PC-9 (cell line): ENCODE results near the gene EAF2. TPM values are rescaled to one million over a fixed set of nuclear protein-coding genes. Genes with fewer than 3 reads are reported as not detected.

Experiments
- BruUV-seq: library from RNA; stranded (reverse); fragments of 400-500 nt; replicated peaks from 2 replicates; lab custom pipeline; 2021; lab: Mats Ljungman, UMichigan
- CTCF ChIA-PET: fragments of 300-600 bp; sonication (Branson Sonifier 250); formaldehyde crosslinking; loops from one replicate; lab custom pipeline; 2022; ENCODE audit warnings: antibody characterized with exemption; lab: Charles Lee
- POLR2A ChIA-PET: fragments of 300-600 bp; sonication (Branson Sonifier 250); formaldehyde crosslinking; loops from one replicate; lab custom pipeline; 2022; ENCODE audit warnings: antibody characterized with exemption; ENCODE audit not compliant: unreplicated experiment; lab: Charles Lee
- DNase-seq, 2 experiments: peaks; one replicate each; pipeline versions ENCODE4 v3.0.0 to v3.0.0-alpha.2; 2015 to 2022; ENCODE audit warnings: mixed read lengths in 1 of 2
- H2AFZ ChIP-seq: fragments of 200-600 bp; sonication (generic); 2 replicates; pipeline ENCODE4 v1.8.1; 2017; ENCODE audit warnings: antibody characterized with exemption
- H3F3A ChIP-seq: fragments of 200-600 bp; sonication (generic); 2 replicates; pipeline ENCODE4 v1.8.1; 2017; ENCODE audit warnings: antibody characterized with exemption, mild to moderate bottlenecking, low read depth; ENCODE audit not compliant: insufficient read depth
- H3K27ac ChIP-seq: fragments of 200-600 bp; sonication (generic); 2 replicates; pipeline ENCODE4 v1.6.1; 2016; ENCODE audit warnings: mixed run types
- H3K27me3 ChIP-seq: fragments of 200-600 bp; sonication (generic); 2 replicates; pipeline ENCODE4 v1.6.1; 2016; ENCODE audit warnings: low read depth, mixed run types; ENCODE audit not compliant: insufficient read depth
- H3K36me3 ChIP-seq: fragments of 200-600 bp; sonication (generic); 2 replicates; pipeline ENCODE4 v1.6.1; 2016; ENCODE audit warnings: low read depth, mixed run types
- H3K4me1 ChIP-seq: fragments of 200-600 bp; sonication (generic); replicated peaks from 2 replicates; pipeline ENCODE4 v1.6.1; 2016; ENCODE audit warnings: mixed run types; ENCODE audit not compliant: insufficient read depth
- H3K4me2 ChIP-seq: fragments of 200-600 bp; sonication (generic); 2 replicates; pipeline ENCODE4 v1.6.1; 2017; ENCODE audit warnings: mixed run types
- H3K4me3 ChIP-seq: fragments of 200-600 bp; sonication (generic); 2 replicates; pipeline ENCODE4 v1.6.1; 2016; ENCODE audit warnings: mixed run types
- H3K79me2 ChIP-seq: fragments of 200-600 bp; sonication (generic); 2 replicates; pipeline ENCODE4 v1.6.1; 2017; ENCODE audit warnings: low read depth, mixed run types
- H3K9me2 ChIP-seq: fragments of 200-600 bp; sonication (generic); 2 replicates; pipeline ENCODE4 v1.8.1; 2017; ENCODE audit warnings: mild to moderate bottlenecking; ENCODE audit not compliant: insufficient read depth
- H3K9me3 ChIP-seq: fragments of 200-600 bp; sonication (generic); 2 replicates; pipeline ENCODE4 v1.8.1; 2016; ENCODE audit warnings: low read depth; ENCODE audit not compliant: insufficient read depth
- H4K20me1 ChIP-seq: fragments of 200-600 bp; sonication (generic); 2 replicates; pipeline ENCODE4 v1.8.1; 2017; ENCODE audit not compliant: insufficient read depth
- CTCF ChIP-seq: fragments of 200-600 bp; sonication (generic); conservative IDR thresholded peaks from 2 replicates; pipeline ENCODE4 v1.6.1; 2017; ENCODE audit warnings: mixed run types, antibody characterized with exemption, mild to moderate bottlenecking, moderate library complexity
- EZH2 ChIP-seq: fragments of 200-600 bp; sonication (generic); IDR thresholded peaks from 2 replicates; pipeline ENCODE4 v1.8.0; 2017; ENCODE audit warnings: antibody characterized with exemption, low read depth
- intact Hi-C: fragments of 100-400 bp; cut with micrococcal nuclease; formaldehyde crosslinking; loops from one replicate; pipeline ENCODE4 v1.10.0; 2022; ENCODE audit not compliant: unreplicated experiment
- total RNA-seq: library from RNA; stranded (reverse); gene quantifications from 2 replicates; pipeline ENCODE4 v1.2.3, GENCODE V29; 2021

The EAF2 gene
- total RNA-seq, 1 experiment from 2014 or later = 2.0 TPM

- H2AFZ ChIP-seq = peak overlapping the region; percentile 99; the same call in 1 of the 2 replicates
- H4K20me1 ChIP-seq = no peaks in the 10 kb centered on the region; the same call in 1 of the 2 replicates
- peak overlapping the region; percentile 95 for H3K4me2 ChIP-seq
- H3K27ac ChIP-seq = no peak overlapping the region
- CTCF ChIA-PET = no interaction called here
- intact Hi-C loops = loop anchor here (10.0 kb wide), 1 partner anchor 529 kb away; no protein-coding TSS in a partner anchor
- H3K4me3 ChIP-seq = peak overlapping the region; percentile 94; the same call in 1 of the 2 replicates
- H3K4me1 ChIP-seq = peaks cover 11% of the 10 kb centered on the region; the same call in 1 of the 2 replicates
- H3K79me2 ChIP-seq = peaks cover 20% of the 10 kb centered on the region
- TSS peak; percentile 60 for BruUV-seq
- H3K27me3 ChIP-seq = no peaks in the 10 kb centered on the region
- H3K9me2 ChIP-seq = no peaks in the 10 kb centered on the region
- no peak for DNase-seq
- TF ChIP-seq CTCF = no peak
- TF ChIP-seq EZH2 = no peak
- POLR2A ChIA-PET = interaction anchor here (0.7 kb wide), 1 partner anchor 129 kb away, joined by 12 read pairs; no protein-coding TSS in a partner anchor
- no peaks in the 10 kb centered on the region for H3K9me3 ChIP-seq
- H3F3A ChIP-seq = no peaks in the 10 kb centered on the region
- H3K36me3 ChIP-seq = 0 out of 2 replicates have a peak, but pooled peaks cover 10% of the 10 kb centered on the region
These were observed 1.1 kb downstream of the EAF2 start for GRCh38 chr3:121836064-121836463.

- peaks cover 11% of the 10 kb centered on the region; the same call in 1 of the 2 replicates for H3K4me1 ChIP-seq
- H2AFZ ChIP-seq = no peak overlapping the region
- no peak overlapping the region for H3K4me3 ChIP-seq
- no peaks in the 10 kb centered on the region for H3F3A ChIP-seq
- H3K9me3 ChIP-seq = no peaks in the 10 kb centered on the region
- intact Hi-C loops = loop anchor here (10.0 kb wide), 1 partner anchor 528 kb away; no protein-coding TSS in a partner anchor
- H3K79me2 ChIP-seq = peaks cover 20% of the 10 kb centered on the region
- H4K20me1 ChIP-seq = no peaks in the 10 kb centered on the region; the same call in 1 of the 2 replicates
- no peak overlapping the region for H3K27ac ChIP-seq
- TF ChIP-seq EZH2 = no peak
- no peak for TF ChIP-seq CTCF
- ChIA-PET POLR2A (interaction anchor here (0.7 kb wide), 1 partner anchor 128 kb away, joined by 12 read pairs; no protein-coding TSS in a partner anchor), CTCF (no interaction called here)
- no TSS peak for BruUV-seq
- no peaks in the 10 kb centered on the region for H3K27me3 ChIP-seq
- H3K36me3 ChIP-seq = 0 out of 2 replicates have a peak, but pooled peaks cover 10% of the 10 kb centered on the region
- H3K9me2 ChIP-seq = no peaks in the 10 kb centered on the region
- peak overlapping the region; percentile 95; the same call in 1 of the 2 replicates for H3K4me2 ChIP-seq
- no peak for DNase-seq
These were observed 1.5 kb downstream of the EAF2 start for GRCh38 chr3:121836481-121836880.

GRCh38 chr3:121839962-121840361, 5.0 kb downstream of the EAF2 start:
- DNase-seq = no peak
- TF ChIP-seq EZH2 = no peak
- no peak for TF ChIP-seq CTCF
- CTCF ChIA-PET = no interaction called here
- intact Hi-C loops = loop anchor here (10.0 kb wide), 1 partner anchor 525 kb away; no protein-coding TSS in a partner anchor
- Histone ChIP-seq H3K9me2 (no peaks in the 10 kb centered on the region), H3K27me3 (no peaks in the 10 kb centered on the region), H3K36me3 (no peaks in the 10 kb centered on the region), H2AFZ (no peak overlapping the region), H3K79me2 (no peaks in the 10 kb centered on the region), H3K4me1 (no peaks in the 10 kb centered on the region), H3K4me2 (no peak overlapping the region), H3K27ac (no peak overlapping the region), H4K20me1 (no peaks in the 10 kb centered on the region; the same call in 1 of the 2 replicates), H3K9me3 (no peaks in the 10 kb centered on the region), H3K4me3 (no peak overlapping the region), H3F3A (no peaks in the 10 kb centered on the region)
- POLR2A ChIA-PET = no interaction called here
- no TSS peak for BruUV-seq
